Sigmoid colon (tissue), 7 donors: ENCODE measurements around the gene CCL26. TPM values are rescaled to one million over a fixed set of nuclear protein-coding genes. Genes with fewer than 3 reads are reported as not detected.
A peak's percentile ranks its signal among the peaks of the same experiment; 100 is the strongest.

Experiments
- DNase-seq: peaks from one replicate; pipeline ENCODE4 v3.0.0-alpha.2; 2019
- H3K27ac ChIP-seq, 4 donors: fragments of 200-600 bp; sonication (generic); one replicate each; pipeline ENCODE4 v1.5.1; 2016 to 2019; ENCODE audit warnings: mild to moderate bottlenecking in 1 of 4
- H3K27me3 ChIP-seq, 3 donors: fragments of 200-600 bp; sonication (generic); one replicate each; pipeline ENCODE4 v1.5.1; 2019; ENCODE audit warnings: mild to moderate bottlenecking in 1 of 3
- H3K36me3 ChIP-seq, 4 donors: fragments of 200-600 bp; sonication (generic); one replicate each; pipeline ENCODE4 v1.5.1; 2016 to 2019
- H3K4me1 ChIP-seq, 4 donors: fragments of 200-600 bp; sonication (generic); one replicate each; pipeline ENCODE4 v1.5.1; 2017 to 2019
- H3K4me3 ChIP-seq, 4 donors: fragments of 200-600 bp; sonication (generic); one replicate each; pipeline ENCODE4 v1.5.1; 2017 to 2019; ENCODE audit warnings: mild to moderate bottlenecking in 2 of 4, moderate library complexity in 1 of 4
- H3K9me3 ChIP-seq, 4 donors: fragments of 200-600 bp in 3 of 4; sonication (generic) in 3 of 4; one replicate each; pipeline versions ENCODE4 v1.5.1 to v1.6.1; 2013 to 2019
- EP300 ChIP-seq, 4 donors: sonication (generic); formaldehyde crosslinking; IDR thresholded peaks; one replicate each; pipeline ENCODE4 v1.6.1; 2017; ENCODE audit warnings: antibody characterized with exemption in 4 of 4
- POLR2A ChIP-seq, 2 donors: fragments of 450-650 bp; IDR thresholded peaks; one replicate each; pipeline ENCODE4 v1.6.1; 2016; ENCODE audit warnings: antibody characterized with exemption in 2 of 2, mild to moderate bottlenecking in 2 of 2, moderate library complexity in 2 of 2
- POLR2AphosphoS5 ChIP-seq, 4 donors: sonication (generic); formaldehyde crosslinking; IDR thresholded peaks; one replicate each; pipeline ENCODE4 v1.6.1; 2017; ENCODE audit warnings: antibody characterized with exemption in 4 of 4
- WGBS, 2 donors: extraction: QIAGEN DNeasy Blood & Tissue Kit; methylation state at CpG; one replicate each; pipeline ENCODE4 v1.1.7; 2013; 5-methylcytosine and 5-hydroxymethylcytosine counted together
- intact Hi-C: fragments of 100-400 bp; cut with DNase I; formaldehyde crosslinking; loops from one replicate; pipeline ENCODE4 v1.15.1; 2023
- polyA plus RNA-seq, 3 donors: library from polyadenylated mRNA; stranded (reverse); fragments of 200-250 nt; gene quantifications; one replicate each; pipeline ENCODE4 v1.2.3, GENCODE V29; 2013
- total RNA-seq, 4 donors: library from RNA; depleted of rRNA; stranded (reverse); fragments of >200 nt; gene quantifications; one replicate each; pipeline ENCODE4 v1.1.0, GENCODE V29; 2016
- TF ChIP-seq, protein P1 (sequence below), 4 experiments: fragments of 450-650 bp in 3 of 4; fragments of 200-600 bp in 1 of 4; IDR thresholded peaks; one replicate each; pipeline ENCODE4 v1.5.1; 2016 to 2019; ENCODE audit warnings: antibody characterized with exemption in 4 of 4, mild to moderate bottlenecking in 3 of 4, moderate library complexity in 2 of 4
- donor health status: healthy with polysubstance abuse.
- donor health status: Bipolar disorder and iron deficiency.
- donor health status: healthy.

Gene CCL26, protein sequence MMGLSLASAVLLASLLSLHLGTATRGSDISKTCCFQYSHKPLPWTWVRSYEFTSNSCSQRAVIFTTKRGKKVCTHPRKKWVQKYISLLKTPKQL
- total RNA-seq (1 to 10 TPM in 1 of 4 donors, not detected in 3; 3.3 TPM), polyA plus RNA-seq (1 to 10 TPM in 2 of 3 donors, not detected in 1; 1.8 to 3.0 TPM)

GRCh38 chr7:75772081-75773077, at the start of gene CCL26:
TSS of gene CCL26 (minus strand) at chr7:75772211. CDS start at chr7:75772176, 35 bp downstream.
- peak within 1 kb of the TSS; percentile 17 to 52 (median 22) for H3K27ac ChIP-seq
- DNase-seq = peak; percentile 83
- WGBS, 2 donors = 50 to 61% methylated on average over 9 of the region's 9 CpGs
- H3K27me3 ChIP-seq = no peaks in the 10 kb centered on the region
- no peaks in the 10 kb centered on the region for H3K36me3 ChIP-seq
- H3K4me3 ChIP-seq = no peak within 1 kb of the TSS
- no peaks in the 10 kb centered on the region for H3K9me3 ChIP-seq
- intact Hi-C loops = no loop called here
- no peaks in the 10 kb centered on the region for H3K4me1 ChIP-seq
- TF ChIP-seq POLR2AphosphoS5 (IDR thresholded peaks at IDR 0.05) (no peak), POLR2A (IDR thresholded peaks at IDR 0.05) (no peak), EP300 (IDR thresholded peaks at IDR 0.05) (no peak)
- TF ChIP-seq, protein P1, sequence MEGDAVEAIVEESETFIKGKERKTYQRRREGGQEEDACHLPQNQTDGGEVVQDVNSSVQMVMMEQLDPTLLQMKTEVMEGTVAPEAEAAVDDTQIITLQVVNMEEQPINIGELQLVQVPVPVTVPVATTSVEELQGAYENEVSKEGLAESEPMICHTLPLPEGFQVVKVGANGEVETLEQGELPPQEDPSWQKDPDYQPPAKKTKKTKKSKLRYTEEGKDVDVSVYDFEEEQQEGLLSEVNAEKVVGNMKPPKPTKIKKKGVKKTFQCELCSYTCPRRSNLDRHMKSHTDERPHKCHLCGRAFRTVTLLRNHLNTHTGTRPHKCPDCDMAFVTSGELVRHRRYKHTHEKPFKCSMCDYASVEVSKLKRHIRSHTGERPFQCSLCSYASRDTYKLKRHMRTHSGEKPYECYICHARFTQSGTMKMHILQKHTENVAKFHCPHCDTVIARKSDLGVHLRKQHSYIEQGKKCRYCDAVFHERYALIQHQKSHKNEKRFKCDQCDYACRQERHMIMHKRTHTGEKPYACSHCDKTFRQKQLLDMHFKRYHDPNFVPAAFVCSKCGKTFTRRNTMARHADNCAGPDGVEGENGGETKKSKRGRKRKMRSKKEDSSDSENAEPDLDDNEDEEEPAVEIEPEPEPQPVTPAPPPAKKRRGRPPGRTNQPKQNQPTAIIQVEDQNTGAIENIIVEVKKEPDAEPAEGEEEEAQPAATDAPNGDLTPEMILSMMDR (IDR thresholded peaks at IDR 0.05) = no peak

GRCh38 chr7:75820688-75821087, 48.7 kb upstream of the CCL26 start:
- WGBS, 2 donors = 91 to 97% methylated on average over 1 of the region's 1 CpG
- Histone ChIP-seq H3K4me3 (no peak overlapping the region), H3K9me3 (no peaks in the 10 kb centered on the region), H3K36me3 (no peaks in the 10 kb centered on the region), H3K27me3 (no peaks in the 10 kb centered on the region), H3K27ac (no peak overlapping the region), H3K4me1 (no peaks in the 10 kb centered on the region)
- TF ChIP-seq POLR2A (IDR thresholded peaks at IDR 0.05) (no peak), POLR2AphosphoS5 (IDR thresholded peaks at IDR 0.05) (no peak), EP300 (IDR thresholded peaks at IDR 0.05) (no peak)
- TF ChIP-seq, protein P1 (IDR thresholded peaks at IDR 0.05) = no peak
- intact Hi-C loops = no loop called here
- DNase-seq = no peak

- no peak overlapping the region for H3K4me3 ChIP-seq
- intact Hi-C loops = no loop called here
- H3K36me3 ChIP-seq = no peaks in the 10 kb centered on the region
- H3K27ac ChIP-seq = no peak overlapping the region
- no peaks in the 10 kb centered on the region for H3K27me3 ChIP-seq
- WGBS, 2 donors = 80 to 92% methylated on average over 2 of the region's 2 CpGs
- H3K4me1 ChIP-seq = no peaks in the 10 kb centered on the region
- TF ChIP-seq POLR2AphosphoS5 (IDR thresholded peaks at IDR 0.05) (no peak), EP300 (IDR thresholded peaks at IDR 0.05) (no peak)
- TF ChIP-seq, protein P1 (IDR thresholded peaks at IDR 0.05) = no peak
- no peak for DNase-seq
- no peaks in the 10 kb centered on the region for H3K9me3 ChIP-seq
Observed at GRCh38 chr7:75819711-75820110, 47.7 kb upstream of the CCL26 start.

DNA sequence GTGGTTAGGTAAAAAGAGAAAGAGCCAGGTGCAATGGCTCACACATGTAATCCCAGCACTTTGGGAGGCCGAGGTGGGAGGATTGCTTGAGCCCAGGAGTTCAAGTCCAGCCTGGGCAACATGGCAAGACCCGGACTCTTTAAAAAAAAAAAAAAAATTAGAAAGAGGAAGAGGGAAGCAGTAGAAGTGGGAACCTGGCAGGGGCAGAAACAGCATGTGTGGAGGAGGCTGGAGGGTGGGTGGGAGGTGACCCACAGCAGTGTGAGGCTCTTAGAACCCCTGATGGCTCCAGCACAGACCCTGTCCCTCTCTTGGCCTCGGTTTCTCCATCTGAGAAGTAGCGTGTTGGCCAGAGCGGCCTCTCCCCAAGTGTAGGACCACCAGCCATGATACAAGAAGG, 46.5 kb upstream of the CCL26 start:
- DNase-seq = no peak
- TF ChIP-seq POLR2A (IDR thresholded peaks at IDR 0.05) = no peak
- TF ChIP-seq EP300 (IDR thresholded peaks at IDR 0.05) = no peak
- TF ChIP-seq, protein P1 (IDR thresholded peaks at IDR 0.05) = no peak
- TF ChIP-seq POLR2AphosphoS5 (IDR thresholded peaks at IDR 0.05) = no peak
- Histone ChIP-seq H3K27me3 (no peaks in the 10 kb centered on the region), H3K27ac (no peak overlapping the region), H3K4me3 (no peak overlapping the region), H3K36me3 (no peaks in the 10 kb centered on the region), H3K4me1 (no peaks in the 10 kb centered on the region), H3K9me3 (no peaks in the 10 kb centered on the region)
- intact Hi-C loops = no loop called here
- 80 to 86% methylated on average over 5 of the region's 5 CpGs for WGBS, 2 donors
